Testis (tissue), 2 donors: Measurements from ENCODE around the gene SMAP1.

Experiments
- CTCF ChIP-seq, 3 experiments: fragments of 450-650 bp in 2 of 3; fragments of 200-600 bp in 1 of 3; sonication (generic) in 1 of 3; IDR thresholded peaks; one replicate each; pipeline ENCODE4 v1.5.1; 2016 to 2019; ENCODE audit warnings: antibody characterized with exemption in 3 of 3, mild to moderate bottlenecking in 2 of 3, moderate library complexity in 1 of 3
- POLR2A ChIP-seq: fragments of 450-650 bp; IDR thresholded peaks from one replicate; pipeline ENCODE4 v1.6.1; 2017; ENCODE audit warnings: antibody characterized with exemption, mild to moderate bottlenecking, moderate library complexity

GRCh38 chr6:70843328-70843918 is 175.7 kb downstream of the SMAP1 start:
- TF ChIP-seq CTCF (IDR thresholded peaks at IDR 0.05) (no peak), POLR2A (no peak)
